Forelimb muscle (tissue), 1 donor: ENCODE results near the gene FAM124A. TPM values are rescaled to one million over a fixed set of nuclear protein-coding genes. Genes with fewer than 3 reads are reported as not detected.

Experiments
- DNase-seq: peaks from one replicate; pipeline ENCODE4 v3.0.0-alpha.2; 2013; ENCODE audit warnings: low read depth
- polyA plus RNA-seq: library from polyadenylated mRNA; unstranded; fragments of 120-200 nt; gene quantifications from one replicate; pipeline ENCODE4 v1.2.1, GENCODE V29; 2013; ENCODE audit not compliant: insufficient read length

Gene FAM124A
- polyA plus RNA-seq, 1 donor: 1.6 TPM

DNA sequence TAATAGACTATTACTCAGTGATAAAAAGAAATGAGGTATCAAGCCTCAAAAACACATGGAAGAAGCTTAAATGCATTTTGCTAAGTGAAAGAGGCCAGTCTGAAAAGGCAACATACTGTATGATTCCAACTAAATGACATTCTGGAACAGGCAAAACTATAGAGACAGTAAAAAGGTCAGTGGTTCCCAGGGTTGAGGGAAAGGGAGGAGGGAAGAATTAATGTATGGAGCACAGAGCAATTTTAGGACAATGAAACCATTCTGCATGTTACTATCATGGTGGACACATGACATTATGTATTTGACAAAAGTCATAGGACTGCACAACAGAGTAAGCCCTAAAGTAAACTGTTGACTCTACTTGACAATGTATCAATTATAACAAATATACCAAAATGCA is 111.6 kb downstream of the FAM124A start:
- DNase-seq: no peak

Other genes starting within 250 kb of the FAM124A start
- 0.05 TPM for gene C13orf42, start 111.1 kb upstream of the FAM124A start, polyA plus RNA-seq
- gene SERPINE3, start 117.3 kb downstream of the FAM124A start, polyA plus RNA-seq: 0.77 TPM
- gene INTS6, start 230.6 kb downstream of the FAM124A start, polyA plus RNA-seq: 18.9 TPM